ENCODE results near the gene TENT4A.

TENT4A gene

GRCh38 chr5:6722015-6722414 lies 8.8 kb downstream of the TENT4A start:
- Histone ChIP-seq H3K4me3 (ENCODE audit: low read length in 2 of 2) (peak overlapping the region in 1 of 2 donors; percentile 56), H3K9ac (ENCODE audit: low read depth in 1 of 2, low read length in 2 of 2) (no peak overlapping the region)

DNA sequence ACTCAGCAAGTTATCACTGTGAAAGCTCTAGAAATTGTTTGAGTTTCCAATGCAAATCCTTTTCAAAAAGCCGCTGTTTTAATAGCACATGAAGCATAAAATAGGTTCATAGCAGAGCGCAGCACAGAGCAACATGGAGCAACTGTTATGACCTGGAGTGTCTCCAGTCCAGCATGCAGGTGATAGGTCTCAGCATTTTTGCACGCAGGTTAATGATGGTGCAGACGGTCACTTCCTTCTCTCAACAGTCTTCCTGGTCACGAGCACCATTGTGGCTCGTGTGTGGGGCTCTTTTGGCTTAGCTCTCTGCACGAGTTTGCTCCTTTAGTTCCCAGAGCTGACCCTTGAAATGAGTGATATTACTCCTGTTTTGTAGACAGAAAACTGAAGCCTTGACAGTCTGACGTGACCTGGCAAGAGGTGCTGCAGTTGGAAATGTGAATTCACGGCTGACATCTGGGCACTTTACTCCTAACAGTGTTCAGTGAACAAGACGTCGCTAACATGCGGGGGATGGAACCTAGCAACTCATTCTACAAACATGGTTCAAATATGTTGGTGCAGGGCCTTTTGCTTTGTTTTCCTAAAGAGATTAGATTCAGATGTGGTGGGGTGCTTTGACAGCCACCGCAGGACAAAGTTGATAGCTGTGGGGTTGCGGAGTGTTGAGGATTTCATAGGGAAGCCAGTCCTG lies 10.0 kb downstream of the TENT4A start:
- Histone ChIP-seq H3K27ac (ENCODE audit: low read depth in 2 of 2, low read length in 2 of 2) (no peak overlapping the region), H3K36me3 (ENCODE audit: control insufficient read depth in 2 of 2, insufficient read depth in 2 of 2, low read length in 2 of 2) (peaks cover 3 to 8% of the 10 kb centered on the region in 2 donors), H3K27me3 (ENCODE audit: control insufficient read depth in 2 of 2, insufficient read depth in 2 of 2, low read length in 2 of 2) (no peaks in the 10 kb centered on the region), H3K4me3 (ENCODE audit: low read length in 2 of 2) (no peak overlapping the region), H3K9me3 (ENCODE audit: control insufficient read depth in 2 of 2, low read length in 2 of 2) (no peaks in the 10 kb centered on the region), H3K4me1 (ENCODE audit: control insufficient read depth in 2 of 2, insufficient read depth in 2 of 2, low read length in 2 of 2) (peaks cover 0 to 5% of the 10 kb centered on the region in 2 donors), H3K9ac (ENCODE audit: low read depth in 1 of 2, low read length in 2 of 2) (no peak overlapping the region)

More at GRCh38 chr5:6722015-6722414, 8.8 kb downstream of the TENT4A start:
- Histone ChIP-seq H3K36me3 (ENCODE audit: control insufficient read depth in 2 of 2, insufficient read depth in 2 of 2, low read length in 2 of 2) (peaks cover 3 to 8% of the 10 kb centered on the region in 2 donors), H3K27me3 (ENCODE audit: control insufficient read depth in 2 of 2, insufficient read depth in 2 of 2, low read length in 2 of 2) (no peaks in the 10 kb centered on the region), H3K4me1 (ENCODE audit: control insufficient read depth in 2 of 2, insufficient read depth in 2 of 2, low read length in 2 of 2) (peaks cover 0 to 11% of the 10 kb centered on the region in 2 donors), H3K9me3 (ENCODE audit: control insufficient read depth in 2 of 2, low read length in 2 of 2) (no peaks in the 10 kb centered on the region), H3K27ac (ENCODE audit: low read depth in 2 of 2, low read length in 2 of 2) (peak overlapping the region; percentile 49 to 56)

DNA sequence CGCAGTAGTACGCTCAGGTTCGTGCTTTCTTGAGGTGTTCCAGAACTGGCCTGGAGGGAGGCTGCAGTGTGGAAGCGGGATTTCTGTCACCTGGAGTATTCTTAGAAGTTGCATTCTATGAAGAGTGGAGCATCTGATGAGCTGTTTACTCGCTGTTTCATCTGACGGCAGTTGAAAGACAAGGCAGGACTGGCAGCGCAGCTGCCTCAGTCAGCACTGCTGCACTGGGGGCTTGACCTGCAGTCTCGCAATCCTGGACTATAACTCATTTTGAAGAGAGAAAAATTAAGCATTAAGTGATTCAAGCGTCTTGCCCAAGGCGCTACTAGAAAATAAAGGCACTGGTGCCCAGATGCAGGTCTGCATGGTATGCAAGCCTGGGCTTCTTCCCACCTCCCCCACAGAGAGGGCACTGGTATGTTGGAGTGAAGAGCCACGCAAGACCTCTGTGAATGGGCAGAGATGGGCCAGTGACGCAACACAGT lies 10.6 kb downstream of the TENT4A start:
- no peak overlapping the region for H3K9ac ChIP-seq (ENCODE audit: low read depth in 1 of 2, low read length in 2 of 2)
- peaks cover 0 to 5% of the 10 kb centered on the region in 2 donors for H3K4me1 ChIP-seq (ENCODE audit: control insufficient read depth in 2 of 2, insufficient read depth in 2 of 2, low read length in 2 of 2)
- peaks cover 3 to 8% of the 10 kb centered on the region in 2 donors for H3K36me3 ChIP-seq (ENCODE audit: control insufficient read depth in 2 of 2, insufficient read depth in 2 of 2, low read length in 2 of 2)
- H3K27ac ChIP-seq (ENCODE audit: low read depth in 2 of 2, low read length in 2 of 2): no peak overlapping the region
- no peaks in the 10 kb centered on the region for H3K9me3 ChIP-seq (ENCODE audit: control insufficient read depth in 2 of 2, low read length in 2 of 2)
- H3K27me3 ChIP-seq (ENCODE audit: control insufficient read depth in 2 of 2, insufficient read depth in 2 of 2, low read length in 2 of 2): no peaks in the 10 kb centered on the region
- H3K4me3 ChIP-seq (ENCODE audit: low read length in 2 of 2): no peak overlapping the region

GRCh38 chr5:6724321-6724929 lies 11.2 kb downstream of the TENT4A start:
- no peaks in the 10 kb centered on the region for H3K9me3 ChIP-seq (ENCODE audit: control insufficient read depth in 2 of 2, low read length in 2 of 2)
- H3K4me3 ChIP-seq (ENCODE audit: low read length in 2 of 2): no peak overlapping the region
- H3K27me3 ChIP-seq (ENCODE audit: control insufficient read depth in 2 of 2, insufficient read depth in 2 of 2, low read length in 2 of 2): no peaks in the 10 kb centered on the region
- H3K27ac ChIP-seq (ENCODE audit: low read depth in 2 of 2, low read length in 2 of 2): no peak overlapping the region
- H3K9ac ChIP-seq (ENCODE audit: low read depth in 1 of 2, low read length in 2 of 2): no peak overlapping the region
- peaks cover 0 to 7% of the 10 kb centered on the region in 2 donors for H3K4me1 ChIP-seq (ENCODE audit: control insufficient read depth in 2 of 2, insufficient read depth in 2 of 2, low read length in 2 of 2)
- peaks cover 3 to 8% of the 10 kb centered on the region in 2 donors for H3K36me3 ChIP-seq (ENCODE audit: control insufficient read depth in 2 of 2, insufficient read depth in 2 of 2, low read length in 2 of 2)

DNA sequence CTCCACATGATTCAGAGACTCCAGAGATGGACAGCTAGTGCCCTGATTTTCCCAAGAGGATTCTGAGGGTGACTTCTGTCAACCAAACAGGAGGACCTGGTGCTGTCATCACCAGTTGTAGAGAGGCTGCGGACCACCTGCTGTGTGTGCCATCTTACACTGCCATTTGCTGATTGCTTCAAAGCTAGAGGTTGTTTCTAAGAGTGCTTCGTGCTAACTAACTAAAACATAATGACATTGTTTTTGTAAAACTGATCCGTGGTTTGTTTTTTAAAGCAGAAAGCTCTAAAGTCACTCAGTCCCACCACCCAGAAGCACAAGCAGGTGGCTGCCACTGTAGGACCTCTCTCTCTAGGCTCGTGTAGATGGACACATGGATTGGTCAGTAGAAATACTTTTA lies 12.2 kb downstream of the TENT4A start:
- Histone ChIP-seq H3K36me3 (ENCODE audit: control insufficient read depth in 2 of 2, insufficient read depth in 2 of 2, low read length in 2 of 2) (peaks cover 3 to 8% of the 10 kb centered on the region in 2 donors), H3K4me1 (ENCODE audit: control insufficient read depth in 2 of 2, insufficient read depth in 2 of 2, low read length in 2 of 2) (peaks cover 4 to 13% of the 10 kb centered on the region in 2 donors), H3K27ac (ENCODE audit: low read depth in 2 of 2, low read length in 2 of 2) (no peak overlapping the region), H3K4me3 (ENCODE audit: low read length in 2 of 2) (no peak overlapping the region), H3K27me3 (ENCODE audit: control insufficient read depth in 2 of 2, insufficient read depth in 2 of 2, low read length in 2 of 2) (no peaks in the 10 kb centered on the region), H3K9me3 (ENCODE audit: control insufficient read depth in 2 of 2, low read length in 2 of 2) (no peaks in the 10 kb centered on the region), H3K9ac (ENCODE audit: low read depth in 1 of 2, low read length in 2 of 2) (no peak overlapping the region)

- H3K27me3 ChIP-seq (ENCODE audit: control insufficient read depth in 2 of 2, insufficient read depth in 2 of 2, low read length in 2 of 2): no peaks in the 10 kb centered on the region
Observed at GRCh38 chr5:6726006-6726405, 12.8 kb downstream of the TENT4A start.

GRCh38 chr5:6727231-6727630 lies 14.0 kb downstream of the TENT4A start:
- H3K9ac ChIP-seq (ENCODE audit: low read depth in 1 of 2, low read length in 2 of 2): no peak overlapping the region
- H3K36me3 ChIP-seq (ENCODE audit: control insufficient read depth in 2 of 2, insufficient read depth in 2 of 2, low read length in 2 of 2): peaks cover 3 to 8% of the 10 kb centered on the region in 2 donors
- peaks cover 20 to 22% of the 10 kb centered on the region in 2 donors for H3K4me1 ChIP-seq (ENCODE audit: control insufficient read depth in 2 of 2, insufficient read depth in 2 of 2, low read length in 2 of 2)

More at GRCh38 chr5:6726006-6726405, 12.8 kb downstream of the TENT4A start:
- peaks cover 3 to 8% of the 10 kb centered on the region in 2 donors for H3K36me3 ChIP-seq (ENCODE audit: control insufficient read depth in 2 of 2, insufficient read depth in 2 of 2, low read length in 2 of 2)
- H3K4me3 ChIP-seq (ENCODE audit: low read length in 2 of 2): no peak overlapping the region
- H3K9ac ChIP-seq (ENCODE audit: low read depth in 1 of 2, low read length in 2 of 2): no peak overlapping the region
- H3K4me1 ChIP-seq (ENCODE audit: control insufficient read depth in 2 of 2, insufficient read depth in 2 of 2, low read length in 2 of 2): peaks cover 10 to 16% of the 10 kb centered on the region in 2 donors
- no peak overlapping the region for H3K27ac ChIP-seq (ENCODE audit: low read depth in 2 of 2, low read length in 2 of 2)
- H3K9me3 ChIP-seq (ENCODE audit: control insufficient read depth in 2 of 2, low read length in 2 of 2): no peaks in the 10 kb centered on the region

GRCh38 chr5:6728011-6728794 lies 15.0 kb downstream of the TENT4A start:
- no peaks in the 10 kb centered on the region for H3K27me3 ChIP-seq (ENCODE audit: control insufficient read depth in 2 of 2, insufficient read depth in 2 of 2, low read length in 2 of 2)
- H3K4me1 ChIP-seq (ENCODE audit: control insufficient read depth in 2 of 2, insufficient read depth in 2 of 2, low read length in 2 of 2): peaks cover 20 to 26% of the 10 kb centered on the region in 2 donors
- peaks cover 3 to 8% of the 10 kb centered on the region in 2 donors for H3K36me3 ChIP-seq (ENCODE audit: control insufficient read depth in 2 of 2, insufficient read depth in 2 of 2, low read length in 2 of 2)
- no peak overlapping the region for H3K4me3 ChIP-seq (ENCODE audit: low read length in 2 of 2)
- no peak overlapping the region for H3K9ac ChIP-seq (ENCODE audit: low read depth in 1 of 2, low read length in 2 of 2)
- no peak overlapping the region for H3K27ac ChIP-seq (ENCODE audit: low read depth in 2 of 2, low read length in 2 of 2)
- no peaks in the 10 kb centered on the region for H3K9me3 ChIP-seq (ENCODE audit: control insufficient read depth in 2 of 2, low read length in 2 of 2)

More at GRCh38 chr5:6727231-6727630, 14.0 kb downstream of the TENT4A start:
- no peaks in the 10 kb centered on the region for H3K9me3 ChIP-seq (ENCODE audit: control insufficient read depth in 2 of 2, low read length in 2 of 2)
- no peaks in the 10 kb centered on the region for H3K27me3 ChIP-seq (ENCODE audit: control insufficient read depth in 2 of 2, insufficient read depth in 2 of 2, low read length in 2 of 2)
- no peak overlapping the region for H3K27ac ChIP-seq (ENCODE audit: low read depth in 2 of 2, low read length in 2 of 2)
- no peak overlapping the region for H3K4me3 ChIP-seq (ENCODE audit: low read length in 2 of 2)

DNA sequence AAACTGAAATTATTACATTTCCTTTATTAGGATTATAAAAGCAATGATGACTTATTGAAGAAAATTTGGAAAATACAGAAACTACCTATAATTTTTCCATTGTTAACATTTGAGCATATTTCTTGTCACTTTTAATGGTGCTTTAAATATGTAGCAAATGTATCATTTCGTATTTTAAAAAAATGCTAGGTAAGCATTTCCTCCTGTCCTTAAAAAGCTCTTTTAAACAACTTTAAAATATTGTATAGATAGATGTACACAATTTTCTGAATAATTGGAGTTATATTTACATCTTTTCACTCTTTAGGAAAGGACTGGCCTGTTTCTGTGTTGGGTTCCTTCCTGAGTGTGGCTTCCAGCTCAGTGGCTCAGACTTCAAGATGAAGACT lies 15.6 kb downstream of the TENT4A start:
- H3K27ac ChIP-seq (ENCODE audit: low read depth in 2 of 2, low read length in 2 of 2): no peak overlapping the region
- peaks cover 20 to 27% of the 10 kb centered on the region in 2 donors for H3K4me1 ChIP-seq (ENCODE audit: control insufficient read depth in 2 of 2, insufficient read depth in 2 of 2, low read length in 2 of 2)
- H3K36me3 ChIP-seq (ENCODE audit: control insufficient read depth in 2 of 2, insufficient read depth in 2 of 2, low read length in 2 of 2): peaks cover 3 to 8% of the 10 kb centered on the region in 2 donors
- H3K9me3 ChIP-seq (ENCODE audit: control insufficient read depth in 2 of 2, low read length in 2 of 2): no peaks in the 10 kb centered on the region
- no peaks in the 10 kb centered on the region for H3K27me3 ChIP-seq (ENCODE audit: control insufficient read depth in 2 of 2, insufficient read depth in 2 of 2, low read length in 2 of 2)
- no peak overlapping the region for H3K9ac ChIP-seq (ENCODE audit: low read depth in 1 of 2, low read length in 2 of 2)
- no peak overlapping the region for H3K4me3 ChIP-seq (ENCODE audit: low read length in 2 of 2)

Measured in mucosa of rectum (tissue), 2 donors.